GM04503 (cell line): Measurements from ENCODE around the gene NNAT.

Source experiments
- DNase-seq: peaks from one replicate; pipeline ENCODE4 v3.0.0-alpha.2; 2012; ENCODE audit warnings: low read depth

The NNAT gene

GRCh38 chr20:37502654-37503053, 18.4 kb upstream of the NNAT start:
- DNase-seq = no peak

GRCh38 chr20:37503256-37503927, 17.7 kb upstream of the NNAT start:
- DNase-seq = no peak

DNA sequence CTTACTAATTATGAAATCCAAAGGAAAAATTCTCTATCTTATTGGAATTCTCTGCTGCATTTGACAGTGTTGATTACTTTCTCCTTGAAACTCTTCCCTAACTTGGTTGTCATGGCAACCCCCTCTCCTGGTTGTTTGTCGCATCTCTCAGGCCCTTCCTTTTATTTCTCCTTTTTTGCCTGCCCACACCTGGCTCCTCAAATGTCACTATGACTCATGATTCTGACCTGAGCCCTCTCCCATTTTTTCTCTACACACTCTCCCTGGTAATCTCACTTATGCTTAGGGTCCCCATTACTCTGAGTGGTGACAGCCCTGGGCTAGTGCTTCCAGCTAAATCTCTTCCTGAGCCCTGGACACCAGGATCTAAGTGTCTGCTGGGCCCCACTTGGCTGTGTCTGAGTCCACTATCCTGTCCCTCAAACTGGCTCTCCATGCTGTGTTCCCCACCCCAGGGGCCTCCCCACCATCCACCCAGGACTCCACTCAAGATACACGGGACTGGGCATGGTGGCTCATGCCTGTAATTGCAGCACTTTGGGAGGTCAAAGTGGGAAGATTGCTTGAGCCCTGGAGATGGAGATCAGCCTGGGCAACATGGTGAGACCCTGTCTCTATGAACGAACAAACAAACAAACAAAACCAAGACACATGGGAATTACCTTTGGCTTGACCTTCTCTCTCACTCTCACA, 16.5 kb upstream of the NNAT start:
- DNase-seq = no peak

DNA sequence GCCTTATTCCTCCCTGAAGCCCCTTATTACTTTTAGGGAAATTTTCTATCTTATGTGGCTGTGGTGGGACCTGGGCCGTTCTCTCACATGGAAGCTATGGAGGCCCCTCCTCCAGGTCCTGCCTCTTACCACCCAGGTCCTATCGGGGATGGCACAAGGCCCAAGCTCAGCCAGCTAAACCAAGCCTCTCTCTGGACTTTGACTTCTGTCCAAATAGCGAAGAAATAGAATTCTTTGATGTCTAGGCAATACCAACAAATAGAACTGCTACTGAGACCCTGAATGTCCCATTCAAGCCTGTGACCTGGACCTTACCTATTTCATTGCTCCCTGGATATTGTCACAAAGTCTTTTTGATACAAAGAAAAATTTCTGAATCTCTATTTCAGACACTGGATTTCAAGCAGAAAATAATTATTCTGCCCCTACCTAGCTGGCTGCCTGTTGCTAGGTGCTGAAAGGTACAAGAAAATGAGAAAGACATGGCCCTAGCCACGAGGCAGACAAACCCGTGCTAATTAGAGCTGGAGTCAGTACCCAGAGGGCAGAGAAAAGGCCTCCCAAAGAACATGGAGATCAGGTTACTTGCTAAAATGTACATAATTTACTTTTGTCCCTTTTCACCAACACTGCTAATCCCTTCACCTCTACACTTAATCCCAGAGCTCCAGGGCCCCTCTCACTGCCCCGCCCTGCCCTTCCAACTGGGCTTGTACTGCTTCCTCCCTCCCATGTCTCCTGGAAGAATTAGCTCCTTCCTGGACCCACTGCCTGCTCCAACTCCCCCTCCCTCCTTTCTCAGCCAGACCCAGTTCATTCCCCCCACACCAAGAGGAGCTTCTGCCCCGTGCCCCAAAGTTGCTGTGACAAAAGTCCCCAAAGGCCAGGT, 15.5 kb upstream of the NNAT start:
- no peak for DNase-seq

DNA sequence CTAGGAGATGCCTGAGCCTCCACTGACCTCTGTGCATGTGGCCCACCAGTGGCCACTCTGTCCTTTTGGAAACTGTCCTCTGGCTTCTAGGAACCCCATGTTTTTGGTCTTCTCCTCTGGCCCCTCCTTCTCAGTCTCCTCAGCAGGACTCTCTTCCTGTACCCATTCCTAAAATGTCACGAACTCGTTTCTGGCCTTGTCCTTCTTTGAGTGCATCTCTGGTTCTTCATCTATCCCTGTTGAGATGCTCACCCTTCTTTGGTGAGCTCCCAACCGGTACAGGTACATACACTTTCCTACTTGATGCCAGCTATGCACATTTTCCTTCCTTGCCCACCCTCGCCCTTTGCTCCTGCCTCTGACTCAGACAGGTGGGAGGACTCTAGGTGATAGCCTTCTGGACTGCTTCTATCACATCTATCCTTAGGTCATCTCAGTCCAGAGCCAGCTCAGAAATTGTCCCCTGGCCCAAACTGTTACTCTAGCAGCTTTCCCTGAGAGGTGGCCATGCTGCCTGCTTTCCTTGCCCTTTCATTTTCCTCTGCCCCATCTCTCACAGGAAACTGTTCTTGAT, 14.8 kb upstream of the NNAT start:
- no peak for DNase-seq

DNA sequence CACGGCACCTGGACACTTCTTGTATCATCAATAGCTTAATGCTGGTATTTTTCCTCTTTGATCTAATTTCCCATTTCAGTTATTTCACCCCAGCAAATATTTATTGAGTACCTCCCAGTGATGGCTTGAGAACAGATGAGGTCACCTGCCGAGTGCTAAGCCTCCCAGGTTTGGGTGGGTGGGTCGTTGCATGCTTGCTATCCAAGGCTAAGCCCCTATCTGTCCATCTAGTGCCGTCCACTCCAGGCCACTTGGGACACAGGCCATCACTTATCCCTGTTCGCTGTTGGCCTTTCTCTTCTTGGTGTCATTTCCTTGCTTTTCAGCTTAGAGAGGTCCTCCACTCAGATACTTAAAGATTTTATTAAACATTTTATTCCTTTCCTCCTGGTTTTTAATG, 10.8 kb upstream of the NNAT start:
- DNase-seq = no peak

- peak; percentile 77 for DNase-seq
Observed at GRCh38 chr20:37511610-37512275, 9.3 kb upstream of the NNAT start.

DNA sequence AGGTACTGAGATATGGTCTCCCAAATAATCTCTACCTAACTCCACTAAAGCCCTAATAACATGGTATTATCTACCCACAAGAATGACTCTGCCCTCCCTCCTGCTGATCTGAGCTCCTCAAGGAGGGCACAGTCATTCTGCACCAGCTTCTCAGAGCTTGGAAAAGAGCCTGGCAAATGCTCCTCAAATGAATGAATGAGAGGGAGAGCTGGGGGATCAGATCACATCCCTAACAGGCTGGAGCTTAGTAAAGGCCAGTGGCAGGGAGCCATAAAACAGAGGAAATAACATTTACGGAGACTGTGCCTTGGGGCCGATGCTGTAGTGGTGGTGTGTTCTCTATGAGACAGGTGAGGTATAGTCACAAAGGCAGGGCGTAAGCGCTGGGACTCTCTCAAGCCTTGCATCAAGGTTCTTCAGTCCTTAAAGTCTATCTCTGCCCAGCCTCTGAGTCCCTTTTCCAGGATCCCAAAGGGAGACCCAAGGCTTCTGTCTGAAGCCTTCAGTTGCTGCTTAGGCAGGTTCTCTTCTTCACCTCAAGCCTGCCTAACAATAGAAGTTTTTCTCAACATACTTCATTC, 7.2 kb upstream of the NNAT start:
- no peak for DNase-seq

DNA sequence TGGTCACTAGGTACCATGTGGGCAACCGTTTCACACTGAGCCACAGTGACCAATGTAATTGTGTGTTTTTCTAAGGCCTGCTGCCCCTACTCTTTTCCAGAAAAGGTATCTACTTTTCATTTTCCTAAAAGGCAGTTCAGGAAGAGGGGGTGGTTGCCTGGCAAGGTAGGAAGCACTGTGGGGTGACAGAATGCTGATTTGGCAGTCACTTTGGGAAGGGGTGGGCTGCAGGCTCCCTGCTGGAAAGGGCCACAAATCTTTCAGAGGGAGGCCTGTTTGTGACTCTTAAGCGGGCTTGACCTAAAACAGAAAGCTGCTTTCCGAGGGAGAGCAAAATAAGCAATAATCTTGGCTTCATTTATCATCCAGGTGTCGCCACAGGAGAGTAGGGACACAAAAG, 5.2 kb upstream of the NNAT start:
- no peak for DNase-seq

- no peak for DNase-seq
Observed at GRCh38 chr20:37516811-37517750, 4.0 kb upstream of the NNAT start.

GRCh38 chr20:37518059-37518458, 3.0 kb upstream of the NNAT start:
- DNase-seq = no peak

GRCh38 chr20:37518606-37519507, 2.2 kb upstream of the NNAT start:
- DNase-seq = no peak

GRCh38 chr20:37519508-37520418, 1.3 kb upstream of the NNAT start:
- DNase-seq = no peak

- no peak for DNase-seq
Observed at GRCh38 chr20:37520419-37520955, 563 bp upstream of the NNAT start.

- DNase-seq = no peak
Observed at GRCh38 chr20:37522260-37523011, 1.4 kb downstream of the NNAT start.

DNA sequence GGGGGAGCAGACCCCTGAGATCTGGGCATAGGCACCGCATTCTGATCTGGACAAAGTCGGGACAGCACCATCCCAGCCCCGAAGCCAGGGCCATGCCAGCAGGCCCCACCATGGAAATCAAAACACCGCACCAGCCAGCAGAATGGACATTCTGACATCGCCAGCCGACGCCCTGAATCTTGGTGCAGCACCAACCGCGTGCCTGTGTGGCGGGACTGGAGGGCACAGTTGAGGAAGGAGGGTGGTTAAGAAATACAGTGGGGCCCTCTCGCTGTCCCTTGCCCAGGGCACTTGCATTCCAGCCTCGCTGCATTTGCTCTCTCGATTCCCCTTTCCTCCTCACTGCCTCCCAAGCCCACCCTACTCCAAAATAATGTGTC, 2.0 kb downstream of the NNAT start:
- DNase-seq = no peak
